HepG2 (cell line): ENCODE measurements around the gene SHISA7. TPM values are rescaled to one million over a fixed set of nuclear protein-coding genes. Genes with fewer than 3 reads are reported as not detected.

Source experiments
- ARID3A ChIP-seq: IDR thresholded peaks from 2 replicates; pipeline ENCODE4 v1.6.1; 2012; ENCODE audit warnings: low read depth, low read length, improper control_type of control experiment
- ATF7-NPFF ChIP-seq: sonication (generic); formaldehyde crosslinking; IDR thresholded peaks from 2 replicates; pipeline ENCODE4 v1.8.1; 2023; ENCODE audit warnings: mild to moderate bottlenecking, low read depth, missing genetic modification reagents, moderate library complexity
- CHD2 ChIP-seq: IDR thresholded peaks from 2 replicates; pipeline ENCODE4 v1.6.1; 2011; ENCODE audit warnings: low read depth, low read length, improper control_type of control experiment
- DRAP1 ChIP-seq: IDR thresholded peaks from 2 replicates; pipeline ENCODE4 v1.6.1; 2016; ENCODE audit warnings: missing genetic modification reagents, missing compliant biosample characterization
- ETV5 ChIP-seq: IDR thresholded peaks from 2 replicates; pipeline ENCODE4 v1.6.1; 2018; ENCODE audit warnings: missing biosample characterization, missing genetic modification reagents, inconsistent platforms, borderline replicate concordance
- HBP1 ChIP-seq: IDR thresholded peaks from 2 replicates; pipeline ENCODE4 v1.6.1; 2016; ENCODE audit warnings: low read depth, control low read depth
- HOMEZ ChIP-seq: IDR thresholded peaks from 2 replicates; pipeline ENCODE4 v1.6.1; 2016; ENCODE audit warnings: low read depth
- HOXA7 ChIP-seq: sonication (generic); formaldehyde crosslinking; IDR thresholded peaks from 2 replicates; pipeline ENCODE4 v1.8.1; 2022; ENCODE audit warnings: mild to moderate bottlenecking, missing genetic modification reagents, moderate library complexity
- KLF15 ChIP-seq: sonication (generic); formaldehyde crosslinking; IDR thresholded peaks from 2 replicates; pipeline ENCODE4 v1.8.1; 2023; ENCODE audit warnings: borderline replicate concordance, mild to moderate bottlenecking, inconsistent platforms, missing genetic modification reagents, mixed read lengths
- MXD4 ChIP-seq: IDR thresholded peaks from 2 replicates; pipeline ENCODE4 v1.6.1; 2016; ENCODE audit warnings: mild to moderate bottlenecking, missing biosample characterization, missing genetic modification reagents
- NFKBIZ ChIP-seq: IDR thresholded peaks from 2 replicates; pipeline ENCODE4 v1.6.1; 2018; ENCODE audit warnings: missing genetic modification reagents, missing compliant biosample characterization
- NR2F2 ChIP-seq: IDR thresholded peaks from 2 replicates; pipeline ENCODE4 v1.6.1; 2012; ENCODE audit warnings: low read depth, inconsistent platforms, borderline replicate concordance
- PHF20 ChIP-seq: sonication (generic); formaldehyde crosslinking; IDR thresholded peaks from 2 replicates; pipeline ENCODE4 v1.5.0; 2020; ENCODE audit warnings: mild to moderate bottlenecking, missing genetic modification reagents
- POLR2A ChIP-seq, 2 experiments: IDR thresholded peaks; 2 replicates each; pipeline ENCODE4 v1.6.1; 2011; ENCODE audit warnings: low read depth in 2 of 2, low read length in 2 of 2, mild to moderate bottlenecking in 1 of 2, moderate library complexity in 1 of 2; ENCODE audit not compliant: insufficient read depth in 1 of 2
- POLR2AphosphoS2 ChIP-seq: IDR thresholded peaks from 2 replicates; pipeline ENCODE4 v1.6.1; 2011; ENCODE audit warnings: low read depth, low read length, improper control_type of control experiment
- SP140L ChIP-seq: sonication (generic); formaldehyde crosslinking; IDR thresholded peaks from 2 replicates; pipeline ENCODE4 v1.4.0; 2020; ENCODE audit warnings: missing genetic modification reagents, borderline replicate concordance
- SP4 ChIP-seq: sonication (generic); formaldehyde crosslinking; IDR thresholded peaks from 2 replicates; pipeline ENCODE4 v1.8.1; 2023; ENCODE audit warnings: mild to moderate bottlenecking, missing genetic modification reagents
- STAG1 ChIP-seq: sonication (generic); formaldehyde crosslinking; IDR thresholded peaks from 2 replicates; pipeline ENCODE4 v1.4.0; 2020; ENCODE audit warnings: missing genetic modification reagents
- TARDBP ChIP-seq: sonication (generic); formaldehyde crosslinking; IDR thresholded peaks from 2 replicates; pipeline ENCODE4 v1.8.0; 2022; ENCODE audit warnings: mild to moderate bottlenecking, missing genetic modification reagents
- TFDP1 ChIP-seq: IDR thresholded peaks from 2 replicates; pipeline ENCODE4 v1.6.1; 2016; ENCODE audit warnings: missing compliant biosample characterization, missing genetic modification reagents, borderline replicate concordance
- ZBTB26 ChIP-seq: IDR thresholded peaks from 2 replicates; pipeline ENCODE4 v1.6.1; 2016; ENCODE audit warnings: missing compliant biosample characterization, missing genetic modification reagents, borderline replicate concordance
- ZFY ChIP-seq: sonication (generic); formaldehyde crosslinking; IDR thresholded peaks from 2 replicates; pipeline ENCODE4 v1.4.0; 2020; ENCODE audit warnings: missing genetic modification reagents
- ZNF615 ChIP-seq: sonication (generic); formaldehyde crosslinking; IDR thresholded peaks from 2 replicates; pipeline ENCODE4 v1.5.0; 2020; ENCODE audit warnings: mild to moderate bottlenecking, missing genetic modification reagents, borderline replicate concordance
- ZNF841 ChIP-seq: sonication (generic); formaldehyde crosslinking; IDR thresholded peaks from 2 replicates; pipeline ENCODE4 v1.8.1; 2023; ENCODE audit warnings: missing genetic modification reagents, borderline replicate concordance
- polyA plus RNA-seq, 8 experiments: library from polyadenylated mRNA; depleted of rRNA in 3 of 8; stranded (reverse) in 7 of 8; unstranded in 1 of 8; fragments of >200 nt; fragmentation: Illumina TruSeq in 4 of 8; extraction: Trizol in 4 of 8; gene quantifications; 2 replicates each; pipeline versions ENCODE4 v1.2.1 to v1.2.3, GENCODE V29; 2011 to 2016; ENCODE audit warnings: low read depth in 4 of 8, missing spikeins in 1 of 8, mixed read lengths in 1 of 8; ENCODE audit not compliant: insufficient read depth in 1 of 8
- total RNA-seq, 5 experiments: library from RNA; depleted of rRNA; stranded (reverse); fragments of >200 nt; fragmentation: Illumina TruSeq; extraction: Trizol; gene quantifications; 2 replicates each; pipeline ENCODE4 v1.2.3, GENCODE V29; 2016; ENCODE audit warnings: low read depth in 1 of 5

Gene SHISA7
- total and polyA plus RNA-seq, 2 of the 13 experiments (the other 11 are each of a cell fraction or from before 2014, with no cell fraction given), result not detected

- TF ChIP-seq PHF20 (CRISPR knock-in tag) (0 out of 2 replicates have a peak, but pooled peaks have one; percentile 38), SP4 (peak; percentile 21; the same call in 1 of the 2 replicates), ZBTB26 (CRISPR knock-in tag) (no peak), POLR2AphosphoS2 (no peak), ARID3A (no peak), TFDP1 (CRISPR knock-in tag) (no peak), ETV5 (CRISPR knock-in tag) (no peak), CHD2 (no peak), KLF15 (0 out of 2 replicates have a peak, but pooled peaks have one; percentile 32), STAG1 (no peak), ZNF615 (CRISPR knock-in tag) (no peak), NR2F2 (no peak), HBP1 (CRISPR knock-in tag) (no peak; the same call in 1 of the 2 replicates), SP140L (CRISPR knock-in tag) (no peak), ZFY (CRISPR knock-in tag) (0 out of 2 replicates have a peak, but pooled peaks have one; percentile 8), TARDBP (CRISPR knock-in tag) (0 out of 2 replicates have a peak, but pooled peaks have one; percentile 36), ZNF841 (CRISPR knock-in tag) (no peak), HOMEZ (CRISPR knock-in tag) (no peak), POLR2A (IDR thresholded peaks at IDR 0.05; ENCODE audit: insufficient read depth in 1 of 2, low read depth in 2 of 2, low read length in 2 of 2) (peak in 1 of 2 experiments; percentile 60; a peak in 2 of 4 replicates), ATF7-NPFF (CRISPR knock-in tag) (no peak), NFKBIZ (no peak), HOXA7 (no peak), MXD4 (CRISPR knock-in tag) (peak; percentile 2; the same call in 1 of the 2 replicates), DRAP1 (CRISPR knock-in tag) (no peak)
Observed at GRCh38 chr19:55461974-55462626, 19.0 kb upstream of the SHISA7 start (continued).
